GM12878 (cell line): ENCODE data around the gene AIP. TPM values are rescaled to one million over a fixed set of nuclear protein-coding genes. Genes with fewer than 3 reads are reported as not detected.

Experiments used
- ATAC-seq: fragments of 200-7000 bp; cut with Tn5 transposase; 3 replicates; pipeline ENCODE4 v1.9.1; 2020; ENCODE audit warnings: mild to moderate bottlenecking, moderate library complexity
- BruUV-seq: library from RNA; stranded (reverse); fragments of 400-500 nt; replicated peaks from 2 replicates; lab custom pipeline; 2021; lab: Mats Ljungman, UMichigan
- CTCF ChIA-PET: fragments of 300-600 bp; sonication (Branson Sonifier 250); formaldehyde crosslinking; extraction: SDS; loops from one replicate; lab custom pipeline; 2021; ENCODE audit warnings: inconsistent platforms; lab: Yijun Ruan, JAX
- POLR2A ChIA-PET: fragments of 350-600 bp; formaldehyde crosslinking; extraction: SDS; loops from one replicate; lab custom pipeline; 2021; ENCODE audit warnings: inconsistent platforms; lab: Charles Lee
- RAD21 ChIA-PET: fragments of 300-600 bp; sonication (Branson Sonifier 250); formaldehyde crosslinking; loops from one replicate; lab custom pipeline; 2023; ENCODE audit warnings: antibody characterized with exemption; ENCODE audit not compliant: unreplicated experiment; lab: Charles Lee
- SMC1A ChIA-PET: fragments of 300-600 bp; sonication (Branson Sonifier 250); formaldehyde crosslinking; loops from one replicate; lab custom pipeline; 2023; ENCODE audit not compliant: unreplicated experiment, uncharacterized antibody; lab: Charles Lee
- DNase-seq: peaks from one replicate; pipeline ENCODE4 v3.0.0-alpha.2; 2011; ENCODE audit warnings: low read depth, low spot score
- FAIRE-seq: peaks from 3 replicates; lab custom pipeline; 2011; peaks lifted over from hg19 to GRCh38; lab: Jason Lieb, UNC
- H2AFZ ChIP-seq: 2 replicates; pipeline ENCODE4 v1.6.0; 2011; ENCODE audit warnings: low read depth, low read length, control low read depth; ENCODE audit not compliant: control insufficient read depth
- H3K27ac ChIP-seq: 2 replicates; pipeline ENCODE4 v1.5.1; 2011; ENCODE audit warnings: control low read depth; ENCODE audit not compliant: control insufficient read depth, insufficient read depth
- H3K27me3 ChIP-seq, 2 experiments: replicated peaks in 1 of 2; 2 replicates each; pipeline versions ENCODE4 v1.6.0 to v1.6.1; 2011; ENCODE audit warnings: low read length in 1 of 2; ENCODE audit not compliant: control insufficient read depth in 2 of 2, insufficient read depth in 2 of 2
- H3K36me3 ChIP-seq, 2 experiments: 2 replicates each; pipeline ENCODE4 v1.5.1; 2011; ENCODE audit warnings: low read length in 1 of 2; ENCODE audit not compliant: control insufficient read depth in 2 of 2, insufficient read depth in 2 of 2
- H3K4me1 ChIP-seq: 2 replicates; pipeline ENCODE4 v1.6.1; 2011; ENCODE audit warnings: mild to moderate bottlenecking, low read length, moderate library complexity, mixed read lengths; ENCODE audit not compliant: control insufficient read depth, insufficient read depth
- H3K4me2 ChIP-seq: 2 replicates; pipeline ENCODE4 v1.6.0; 2011; ENCODE audit warnings: control low read depth; ENCODE audit not compliant: control insufficient read depth, insufficient read depth
- H3K4me3 ChIP-seq: fragments of 200-600 bp; sonication (generic); 2 replicates; pipeline ENCODE4 v1.5.1; 2016
- H3K79me2 ChIP-seq: 2 replicates; pipeline ENCODE4 v1.6.0; 2011; ENCODE audit warnings: low read length; ENCODE audit not compliant: control insufficient read depth, insufficient read depth
- H3K9ac ChIP-seq: 2 replicates; pipeline ENCODE4 v1.8.0; 2011; ENCODE audit warnings: low read length, control low read depth, mixed read lengths; ENCODE audit not compliant: control insufficient read depth, insufficient read depth
- H3K9me3 ChIP-seq: replicated peaks from 3 replicates; pipeline ENCODE4 v1.5.1; 2011; ENCODE audit warnings: mild to moderate bottlenecking, low read length; ENCODE audit not compliant: control insufficient read depth, insufficient read depth
- H4K20me1 ChIP-seq: 2 replicates; pipeline ENCODE4 v1.6.0; 2011; ENCODE audit not compliant: control insufficient read depth, insufficient read depth
- ASH2L ChIP-seq: fragments of 300-600, 200-600 bp; sonication (generic); IDR thresholded peaks from 2 replicates; pipeline ENCODE4 v1.6.1; 2017; ENCODE audit warnings: low read depth, mild to moderate bottlenecking, borderline replicate concordance
- BCL11A ChIP-seq: IDR thresholded peaks from 2 replicates; pipeline ENCODE4 v1.6.1; 2011; ENCODE audit warnings: low read depth, low read length
- CBX5 ChIP-seq: sonication (generic); IDR thresholded peaks from 2 replicates; pipeline ENCODE4 v1.6.1; 2016; ENCODE audit warnings: low read depth, moderate library complexity, mild to moderate bottlenecking, inconsistent platforms
- CEBPB ChIP-seq, 2 experiments: fragments of 150-350 bp in 1 of 2; IDR thresholded peaks; 2 replicates each; pipeline ENCODE4 v1.6.1; 2012 to 2014; ENCODE audit warnings: low read depth in 2 of 2, low read length in 2 of 2, borderline replicate concordance in 1 of 2, inconsistent platforms in 1 of 2
- IKZF1 ChIP-seq: fragments of 450-650 bp; conservative IDR thresholded peaks from 2 replicates; pipeline ENCODE4 v1.6.1; 2017; ENCODE audit warnings: antibody characterized with exemption, mild to moderate bottlenecking
- IRF4 ChIP-seq: IDR thresholded peaks from 2 replicates; pipeline ENCODE4 v1.6.1; 2011; ENCODE audit warnings: low read depth, low read length
- MAX ChIP-seq: IDR thresholded peaks from 2 replicates; pipeline ENCODE4 v1.6.1; 2012; ENCODE audit warnings: low read depth, low read length, improper control_type of control experiment
- MLLT1 ChIP-seq: fragments of 450-650 bp; IDR thresholded peaks from 2 replicates; pipeline ENCODE4 v1.6.1; 2016; ENCODE audit warnings: mild to moderate bottlenecking
- PML ChIP-seq: IDR thresholded peaks from 2 replicates; pipeline ENCODE4 v1.6.1; 2012; ENCODE audit warnings: low read length, inconsistent platforms
- REST ChIP-seq: IDR thresholded peaks from 2 replicates; pipeline ENCODE4 v1.6.1; 2012; ENCODE audit warnings: mild to moderate bottlenecking, low read depth, low read length
- WGBS: methylation state at CpG from one replicate; pipeline ENCODE4 v1.1.6; 2016; ENCODE audit warnings: low lambda C conversion rate; ENCODE audit not compliant: insufficient replicate concordance, insufficient coverage; ENCODE audit errors: missing lambda C conversion rate; 5-methylcytosine and 5-hydroxymethylcytosine counted together
- in situ Hi-C: fragments of 300-500 bp; cut with MboI; formaldehyde crosslinking; loops from 9 replicates; pipeline ENCODE4 v1.14.3; 2018; ENCODE audit warnings: mixed read lengths
- intact Hi-C: fragments of 100-400 bp; cut with micrococcal nuclease; formaldehyde crosslinking; loops from one replicate; pipeline ENCODE4 v1.14.2; 2022; ENCODE audit not compliant: unreplicated experiment
- polyA plus RNA-seq, 11 experiments: library from polyadenylated mRNA; depleted of rRNA in 4 of 11; unstranded in 6 of 11; stranded (reverse) in 5 of 11; fragments of >200 nt; fragmentation: Nextera tagmentation in 4 of 11; fragmentation: Illumina TruSeq in 1 of 11; extraction: Ambion mirVana in 4 of 11; extraction: Trizol in 1 of 11; gene quantifications; 1 replicate in 1 of 11; 2 replicates in 10 of 11; pipeline versions ENCODE4 v1.2.1 to v1.2.3, GENCODE V29; 2011 to 2016; ENCODE audit warnings: inconsistent platforms in 2 of 11, missing spikeins in 2 of 11, low read depth in 1 of 11
- total RNA-seq, 4 experiments: library from RNA; depleted of rRNA in 3 of 4; stranded (reverse); fragments of >200 nt in 3 of 4; fragmentation: Illumina TruSeq in 1 of 4; extraction: Trizol in 1 of 4; gene quantifications; 2 replicates each; pipeline versions ENCODE4 v1.2.1 to v1.2.3, GENCODE V29; 2013 to 2021

AIP gene
- total and polyA plus RNA-seq, 10 of the 15 experiments (the other 5 are each of a cell fraction or from before 2014, with no cell fraction given): 12.6 to 164 (median 104) TPM

- H3K79me2 ChIP-seq: no peaks in the 10 kb centered on the region
- in situ Hi-C loops: no loop called here
- intact Hi-C loops: no loop called here
- no peak overlapping the region for H3K9ac ChIP-seq
- ATAC-seq (no peak), FAIRE-seq (no peak), DNase-seq (no peak)
- H3K27me3 ChIP-seq: no peaks in the 10 kb centered on the region; a peak in 1 of 4 replicates
- no peak overlapping the region for H2AFZ ChIP-seq
- CTCF ChIA-PET: no interaction called here
- RAD21 ChIA-PET: no interaction called here
- BruUV-seq: no TSS peak
- H3K36me3 ChIP-seq: no peaks in the 10 kb centered on the region
- no peak overlapping the region for H3K27ac ChIP-seq
- H3K4me1 ChIP-seq: no peaks in the 10 kb centered on the region; the same call in 1 of the 2 replicates
- H4K20me1 ChIP-seq: no peaks in the 10 kb centered on the region
- H3K9me3 ChIP-seq: peaks cover 4% of the 10 kb centered on the region; the same call in 1 of the 3 replicates
- SMC1A ChIA-PET: no interaction called here
- TF ChIP-seq CEBPB (IDR thresholded peaks at IDR 0.05; ENCODE audit: borderline replicate concordance in 1 of 2, low read depth in 2 of 2, low read length in 2 of 2) (no peak), MAX (no peak)
- POLR2A ChIA-PET: no interaction called here
- no peak overlapping the region for H3K4me3 ChIP-seq
- WGBS: 46% methylated on average over 4 of the region's 4 CpGs
- H3K4me2 ChIP-seq: no peak overlapping the region
Observed at GRCh38 chr11:67528376-67528775, 45.5 kb downstream of the AIP start.

- H2AFZ ChIP-seq: no peak overlapping the region
- no peak overlapping the region for H3K4me2 ChIP-seq
- H3K9ac ChIP-seq: no peak overlapping the region
- H3K4me3 ChIP-seq: no peak overlapping the region
- H3K79me2 ChIP-seq: no peaks in the 10 kb centered on the region
- H3K9me3 ChIP-seq: peaks cover 10% of the 10 kb centered on the region; the same call in 2 of the 3 replicates
- in situ Hi-C loops (no loop called here), intact Hi-C loops (no loop called here)
- TF ChIP-seq IKZF1 (no peak), CBX5 (no peak), MLLT1 (no peak), REST (no peak), PML (no peak), ASH2L (no peak), BCL11A (no peak), IRF4 (no peak)
- no peak for FAIRE-seq
- no peaks in the 10 kb centered on the region for H4K20me1 ChIP-seq
- 45% methylated on average over 5 of the region's 5 CpGs for WGBS
- DNase-seq: no peak
- no peaks in the 10 kb centered on the region; a peak in 1 of 4 replicates for H3K27me3 ChIP-seq
- BruUV-seq: no TSS peak
- ChIA-PET SMC1A (no interaction called here), POLR2A (no interaction called here), RAD21 (no interaction called here), CTCF (no interaction called here)
- ATAC-seq: no peak
- H3K36me3 ChIP-seq: no peaks in the 10 kb centered on the region
- no peak overlapping the region for H3K27ac ChIP-seq
- no peaks in the 10 kb centered on the region; the same call in 1 of the 2 replicates for H3K4me1 ChIP-seq
Observed at GRCh38 chr11:67530282-67530592, 47.4 kb downstream of the AIP start.
